Body of pancreas (tissue), 4 donors: Measurements from ENCODE around the gene TRPM2. TPM values are rescaled to one million over a fixed set of nuclear protein-coding genes. Genes with fewer than 3 reads are reported as not detected.
A peak's percentile ranks its signal among the peaks of the same experiment; 100 is the strongest.

Experiments used
- ATAC-seq: fragments of 150-250 bp; one replicate; pipeline ENCODE4 v1.9.1; 2016
- DNase-seq, 4 donors: peaks; one replicate each; pipeline ENCODE4 v3.0.0-alpha.2; 2019
- H3K27ac ChIP-seq, 4 donors: fragments of 200-600 bp; sonication (generic); 1 replicate in 3 of 4; 2 replicates in 1 of 4; pipeline versions ENCODE4 v1.5.1 to v1.6.1; 2016 to 2019; ENCODE audit warnings: mild to moderate bottlenecking in 1 of 4, mixed read lengths in 1 of 4, moderate library complexity in 1 of 4
- H3K27me3 ChIP-seq, 2 donors: fragments of 200-600 bp; sonication (generic); one replicate each; pipeline ENCODE4 v1.6.0; 2016; ENCODE audit warnings: mild to moderate bottlenecking in 1 of 2
- H3K36me3 ChIP-seq, 2 donors: fragments of 200-600 bp; sonication (generic); replicated peaks in 1 of 2; 2 replicates each; pipeline ENCODE4 v1.5.1; 2016; ENCODE audit warnings: low read depth in 2 of 2; ENCODE audit not compliant: insufficient read depth in 1 of 2
- H3K4me1 ChIP-seq: fragments of 200-600 bp; sonication (generic); one replicate; pipeline ENCODE4 v1.6.0; 2016
- H3K4me3 ChIP-seq, 2 donors: fragments of 200-600 bp; sonication (generic); 1 replicate in 1 of 2; 2 replicates in 1 of 2; pipeline ENCODE4 v1.5.1; 2016 to 2019
- H3K9me3 ChIP-seq, 3 donors: fragments of 200-600 bp; sonication (generic); 1 replicate in 2 of 3; 2 replicates in 1 of 3; pipeline ENCODE4 v1.5.1; 2016
- CTCF ChIP-seq, 7 experiments: fragments of 450-650 bp in 4 of 7; fragments of 200-600 bp in 3 of 7; sonication (generic) in 3 of 7; IDR thresholded peaks; one replicate each; pipeline ENCODE4 v1.5.1; 2016 to 2019; ENCODE audit warnings: antibody characterized with exemption in 7 of 7
- POLR2A ChIP-seq, 3 donors: fragments of 450-650 bp; IDR thresholded peaks; one replicate each; pipeline ENCODE4 v1.6.1; 2016; ENCODE audit warnings: antibody characterized with exemption in 3 of 3, mild to moderate bottlenecking in 2 of 3
- WGBS, 2 donors: methylation state at CpG; one replicate each; pipeline ENCODE4 v1.1.5; 2017; 5-methylcytosine and 5-hydroxymethylcytosine counted together
- intact Hi-C: fragments of 100-400 bp; cut with DNase I; formaldehyde crosslinking; loops from one replicate; pipeline ENCODE4 v1.15.1; 2023
- total RNA-seq, 2 donors: library from RNA; depleted of rRNA; stranded (reverse); fragments of >200 nt; gene quantifications; one replicate each; pipeline ENCODE4 v1.1.0, GENCODE V29; 2016

TRPM2 gene
- total RNA-seq, 2 donors from 2014 or later, result 2.1 to 2.3 TPM

- no peaks in the 10 kb centered on the region for H3K9me3 ChIP-seq
- no peak overlapping the region for H3K27ac ChIP-seq
- H3K36me3 ChIP-seq, result no peaks in the 10 kb centered on the region
- ATAC-seq (no peak), DNase-seq (no peak)
- TF ChIP-seq POLR2A (IDR thresholded peaks at IDR 0.05) (no peak), CTCF (IDR thresholded peaks at IDR 0.05) (no peak)
- H3K27me3 ChIP-seq, result no peaks in the 10 kb centered on the region
- intact Hi-C loops, result no loop called here
- WGBS, 2 donors, result 78 to 86% methylated on average over 9 to 24 of the region's 26 CpGs
- H3K4me1 ChIP-seq, result peaks cover 8% of the 10 kb centered on the region
- H3K4me3 ChIP-seq, result no peak overlapping the region
These were observed 18.9 kb upstream of the TRPM2 start for GRCh38 chr21:44334329-44335030.

- WGBS, 2 donors, result 89 to 91% methylated on average over 8 to 14 of the region's 24 CpGs
- peaks cover 16% of the 10 kb centered on the region for H3K4me1 ChIP-seq
- H3K27me3 ChIP-seq, result no peaks in the 10 kb centered on the region
- no peak for TF ChIP-seq POLR2A (IDR thresholded peaks at IDR 0.05)
- no peak for TF ChIP-seq CTCF (IDR thresholded peaks at IDR 0.05)
- DNase-seq, result no peak
- no peak overlapping the region for H3K27ac ChIP-seq
- intact Hi-C loops, result no loop called here
- H3K36me3 ChIP-seq, result no peaks in the 10 kb centered on the region
- no peak for ATAC-seq
- no peaks in the 10 kb centered on the region for H3K9me3 ChIP-seq
- H3K4me3 ChIP-seq, result no peak overlapping the region
These were observed 18.0 kb upstream of the TRPM2 start for GRCh38 chr21:44335266-44336059.

- Histone ChIP-seq H3K4me1 (peaks cover 16% of the 10 kb centered on the region), H3K36me3 (no peaks in the 10 kb centered on the region), H3K27ac (peak overlapping the region in 1 of 4 donors; percentile 78), H3K9me3 (no peaks in the 10 kb centered on the region), H3K27me3 (no peaks in the 10 kb centered on the region), H3K4me3 (no peak overlapping the region)
- no peak for TF ChIP-seq POLR2A (IDR thresholded peaks at IDR 0.05)
- TF ChIP-seq CTCF (IDR thresholded peaks at IDR 0.05), result no peak
- no peak for ATAC-seq
- WGBS, 2 donors, result 80 to 91% methylated on average over 3 of the region's 3 CpGs
- intact Hi-C loops, result no loop called here
- no peak for DNase-seq
These were observed 16.0 kb upstream of the TRPM2 start for GRCh38 chr21:44337449-44337848.

- Histone ChIP-seq H3K27ac (peak overlapping the region; percentile 75 to 94 (median 82)), H3K27me3 (no peaks in the 10 kb centered on the region), H3K4me3 (no peak overlapping the region), H3K9me3 (no peaks in the 10 kb centered on the region), H3K4me1 (peaks cover 16% of the 10 kb centered on the region), H3K36me3 (no peaks in the 10 kb centered on the region)
- TF ChIP-seq POLR2A (IDR thresholded peaks at IDR 0.05) (no peak), CTCF (IDR thresholded peaks at IDR 0.05) (peak in 5 of 7 experiments; percentile 19 to 52 (median 44))
- peak; percentile 28 for ATAC-seq
- intact Hi-C loops, result no loop called here
- peak; percentile 70 to 81 (median 77) for DNase-seq
- WGBS, 2 donors, result 6 to 8% methylated on average over 13 to 26 of the region's 47 CpGs
These were observed 15.2 kb upstream of the TRPM2 start for GRCh38 chr21:44337941-44338895.
